Mononuclear cell (primary cell): ENCODE data around the gene EZH2. TPM values are rescaled to one million over a fixed set of nuclear protein-coding genes. Genes with fewer than 3 reads are reported as not detected.

Source experiments
- H3K27me3 ChIP-seq: 2 replicates; pipeline ENCODE4 v1.6.0; 2011; ENCODE audit warnings: low read length, control low read depth; ENCODE audit not compliant: insufficient read depth
- H3K4me1 ChIP-seq: 2 replicates; pipeline ENCODE4 v1.5.1; 2011; ENCODE audit warnings: mild to moderate bottlenecking, low read length, control low read depth; ENCODE audit not compliant: insufficient read depth
- H3K4me3 ChIP-seq: 2 replicates; pipeline ENCODE4 v1.5.1; 2011; ENCODE audit warnings: mild to moderate bottlenecking, low read length, moderate library complexity
- H3K9me3 ChIP-seq: 2 replicates; pipeline ENCODE4 v1.5.1; 2011; ENCODE audit warnings: low read depth, mild to moderate bottlenecking, control low read depth, low read length
- total RNA-seq: library from RNA; depleted of rRNA; stranded (reverse); fragments of >200 nt; gene quantifications from one replicate; pipeline ENCODE4 v1.2.3, GENCODE V29; 2012

The EZH2 gene
- total RNA-seq, 1 donor, result 20.4 TPM

DNA sequence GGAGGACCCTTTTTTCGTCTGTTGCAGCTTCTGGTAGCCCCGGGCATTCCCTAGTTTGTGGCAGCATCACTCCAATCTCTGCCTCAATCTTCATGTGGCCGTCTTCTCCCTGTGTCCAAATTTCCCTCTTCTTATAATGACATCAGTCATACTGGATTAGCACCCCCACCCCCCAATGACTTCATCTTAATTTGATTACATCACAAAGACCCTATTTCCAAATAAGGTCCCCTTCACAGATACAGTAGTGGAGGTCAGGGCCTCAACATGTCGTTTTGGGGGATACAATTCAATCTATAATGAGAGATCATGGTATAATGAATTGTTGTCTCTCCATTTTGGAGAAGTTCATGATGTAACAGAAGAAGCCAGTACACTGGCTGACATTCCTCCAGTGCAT lies 28.1 kb upstream of the EZH2 start:
- Histone ChIP-seq H3K4me3 (no peak overlapping the region), H3K4me1 (peaks cover 23% of the 10 kb centered on the region), H3K27me3 (no peaks in the 10 kb centered on the region), H3K9me3 (no peaks in the 10 kb centered on the region)

DNA sequence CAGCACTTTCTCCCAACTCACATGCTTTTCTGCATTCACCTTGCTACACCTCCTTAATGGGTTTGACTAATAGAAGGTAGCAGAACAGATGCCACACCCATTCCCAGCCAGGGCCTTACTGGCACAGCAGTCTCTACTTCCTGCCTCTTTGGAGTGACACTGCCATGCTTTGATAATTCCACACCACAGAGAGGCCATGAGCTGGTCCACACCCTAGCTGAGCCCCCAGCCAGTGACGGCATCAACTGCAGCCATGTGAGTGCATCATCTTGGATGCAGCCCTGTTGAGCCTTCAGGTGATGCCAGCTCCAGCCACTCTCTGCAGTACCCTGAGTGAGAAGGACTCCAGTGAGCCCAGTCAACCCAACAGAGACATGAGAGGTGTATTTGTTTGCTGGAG lies 27.5 kb upstream of the EZH2 start:
- H3K9me3 ChIP-seq, result no peaks in the 10 kb centered on the region
- no peaks in the 10 kb centered on the region for H3K27me3 ChIP-seq
- peaks cover 23% of the 10 kb centered on the region for H3K4me1 ChIP-seq
- no peak overlapping the region for H3K4me3 ChIP-seq

DNA sequence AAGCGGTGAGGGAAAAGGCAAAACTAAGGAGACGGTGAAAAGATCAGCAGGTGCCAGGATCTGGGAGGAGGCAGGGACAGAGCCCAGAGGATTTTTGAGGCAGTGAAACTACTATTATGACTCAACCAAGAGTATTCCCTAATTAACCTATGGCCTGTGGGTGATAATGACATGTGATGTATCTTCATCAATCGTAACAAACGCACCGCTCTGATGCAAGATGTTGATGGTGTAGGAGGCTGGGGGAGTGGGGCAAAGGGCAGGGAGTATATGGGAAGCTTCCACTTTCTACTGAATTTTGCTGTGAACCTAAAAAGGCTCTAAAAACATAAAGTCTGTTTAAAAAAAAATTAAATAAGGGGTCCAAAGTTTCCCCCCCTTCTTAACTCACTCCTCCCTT lies 25.5 kb upstream of the EZH2 start:
- H3K4me3 ChIP-seq, result no peak overlapping the region
- no peaks in the 10 kb centered on the region for H3K9me3 ChIP-seq
- no peaks in the 10 kb centered on the region for H3K27me3 ChIP-seq
- H3K4me1 ChIP-seq, result peaks cover 19% of the 10 kb centered on the region

DNA sequence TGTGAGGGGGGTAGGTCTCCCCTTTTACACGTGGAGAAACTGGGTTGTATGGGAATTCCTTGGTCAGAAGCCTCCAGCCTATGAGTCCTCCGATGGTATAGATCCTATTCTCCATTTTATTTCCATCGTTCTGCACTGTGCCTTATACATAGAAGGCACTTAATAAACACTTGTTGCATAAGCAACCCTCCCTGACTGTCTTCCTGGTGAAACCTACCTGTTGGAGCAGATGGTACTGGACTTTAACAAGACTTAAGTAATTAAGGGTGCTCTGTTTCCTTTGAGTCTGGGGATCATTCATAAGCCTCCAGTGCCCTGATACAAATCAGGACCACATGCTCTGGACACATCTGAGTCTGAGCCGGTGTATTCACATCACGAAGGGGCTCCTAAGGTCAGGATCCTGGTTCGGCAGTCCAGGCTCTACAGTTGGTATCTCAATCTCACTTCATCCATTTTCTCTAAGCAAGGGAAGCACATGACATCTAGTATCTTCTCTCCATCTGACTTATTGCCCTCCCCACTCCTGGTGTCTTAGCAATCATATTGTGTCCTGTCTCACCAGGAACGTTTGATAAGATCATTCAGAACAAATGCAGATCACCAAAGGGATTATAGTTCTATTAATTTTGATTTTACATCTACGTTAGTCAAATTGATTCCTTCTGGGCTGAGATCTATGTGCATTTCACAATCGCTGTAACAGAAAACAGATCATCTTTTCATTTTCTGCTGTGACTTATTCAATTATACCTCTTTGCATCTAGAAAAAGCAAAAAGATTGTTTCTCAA lies 22.8 kb upstream of the EZH2 start:
- H3K27me3 ChIP-seq, result no peaks in the 10 kb centered on the region
- H3K4me1 ChIP-seq, result peaks cover 4% of the 10 kb centered on the region
- H3K9me3 ChIP-seq, result no peaks in the 10 kb centered on the region
- no peak overlapping the region for H3K4me3 ChIP-seq

DNA sequence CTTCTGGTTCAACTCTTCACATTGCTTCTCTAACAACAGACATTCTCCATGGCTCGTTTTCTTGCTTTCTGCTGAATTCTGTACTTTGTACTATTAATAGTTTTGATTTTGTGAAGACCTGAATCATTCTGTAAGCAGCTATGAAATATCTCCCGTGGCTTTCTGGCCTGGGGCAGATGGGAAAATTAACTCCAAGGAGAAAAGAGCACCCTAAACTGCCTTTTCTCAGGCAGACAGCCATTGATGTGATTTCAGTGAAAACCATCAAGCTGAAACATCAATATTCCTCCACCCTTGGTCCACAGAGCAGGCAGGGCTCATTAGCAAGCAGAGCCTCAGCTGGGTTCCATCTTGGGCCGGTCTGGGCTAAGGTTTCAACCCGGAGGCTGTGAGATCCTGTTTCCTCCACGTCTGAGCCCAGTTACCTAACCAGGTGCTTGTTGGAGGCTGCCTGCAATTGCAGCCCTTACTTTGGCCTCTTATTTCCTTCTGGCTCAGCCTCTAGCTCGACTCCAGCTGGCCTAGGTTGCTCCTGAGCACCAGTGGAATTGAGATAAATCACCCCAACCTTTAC lies 21.1 kb upstream of the EZH2 start:
- Histone ChIP-seq H3K9me3 (no peaks in the 10 kb centered on the region), H3K4me1 (no peaks in the 10 kb centered on the region), H3K27me3 (no peaks in the 10 kb centered on the region), H3K4me3 (no peak overlapping the region)

DNA sequence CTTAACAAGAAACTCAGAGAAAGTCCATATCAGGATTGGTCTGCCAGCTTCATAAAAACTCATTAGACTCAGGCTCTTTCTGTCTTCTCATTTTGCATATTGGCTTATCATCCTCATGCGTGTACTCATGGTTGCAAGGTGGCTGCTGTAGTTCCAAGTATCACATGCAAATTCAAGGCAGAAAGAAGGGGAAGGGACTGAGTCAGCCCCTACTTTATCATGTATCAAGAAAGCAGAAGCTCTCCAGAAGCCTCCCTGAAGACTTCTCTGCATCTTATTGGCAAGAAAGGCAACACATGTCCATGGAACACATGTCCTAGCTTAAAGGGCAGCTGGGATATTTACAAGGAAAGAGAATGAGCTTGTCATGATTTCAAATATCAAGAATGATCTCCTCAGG lies 19.4 kb upstream of the EZH2 start:
- no peaks in the 10 kb centered on the region for H3K4me1 ChIP-seq
- H3K27me3 ChIP-seq, result no peaks in the 10 kb centered on the region
- no peaks in the 10 kb centered on the region for H3K9me3 ChIP-seq
- H3K4me3 ChIP-seq, result no peak overlapping the region

DNA sequence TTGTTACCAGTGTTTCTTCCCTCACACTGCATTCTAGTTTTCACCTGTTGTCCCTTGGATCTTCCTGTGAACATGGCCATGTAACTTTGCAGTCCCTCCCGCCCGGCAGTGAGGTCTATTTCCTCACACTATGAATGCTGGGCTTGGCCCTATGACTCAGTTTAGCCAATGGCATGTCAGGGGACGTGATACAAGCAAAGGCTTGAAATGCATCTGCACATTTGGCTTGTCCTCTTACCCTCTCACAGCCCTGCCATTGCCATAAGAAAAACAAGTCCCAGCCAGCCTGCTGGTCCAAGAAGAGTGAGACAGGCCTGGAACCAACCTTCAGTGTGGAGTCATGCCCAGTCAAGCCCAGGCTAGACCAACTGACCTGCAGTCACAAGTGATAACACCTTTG lies 17.1 kb upstream of the EZH2 start:
- Histone ChIP-seq H3K9me3 (no peaks in the 10 kb centered on the region), H3K4me3 (no peak overlapping the region), H3K27me3 (no peaks in the 10 kb centered on the region), H3K4me1 (no peaks in the 10 kb centered on the region)

DNA sequence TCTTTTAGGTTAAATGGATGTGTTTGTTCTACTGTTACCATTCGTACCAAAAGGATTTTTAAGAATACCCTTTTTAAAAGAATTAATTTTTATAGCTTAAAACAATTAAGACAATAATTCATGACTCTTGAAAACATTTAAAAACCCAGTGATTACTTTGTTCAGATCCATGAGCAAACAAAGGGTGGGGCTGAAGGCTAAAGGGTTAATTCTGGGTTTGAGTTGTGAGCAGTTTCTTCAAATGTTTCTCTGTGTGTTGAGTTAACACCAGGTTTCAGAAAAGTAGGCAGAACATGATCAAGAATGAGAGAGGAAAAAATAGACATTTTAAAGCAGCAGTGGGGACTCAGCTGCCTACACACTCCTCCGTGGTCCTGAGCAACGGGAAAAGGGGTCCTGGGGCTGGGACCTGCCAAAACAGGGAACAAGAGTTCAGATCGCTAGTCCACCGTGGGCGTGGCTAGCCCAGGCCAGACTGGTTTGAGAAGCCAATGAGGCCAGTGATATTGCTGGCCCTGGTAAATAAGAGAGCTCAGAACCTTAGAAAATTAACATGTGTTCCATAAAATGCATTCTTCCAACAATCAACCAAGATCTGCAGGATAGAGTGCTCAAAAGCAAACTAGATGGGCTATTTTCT lies 14.9 kb upstream of the EZH2 start:
- Histone ChIP-seq H3K4me1 (no peaks in the 10 kb centered on the region), H3K27me3 (no peaks in the 10 kb centered on the region), H3K4me3 (no peak overlapping the region), H3K9me3 (no peaks in the 10 kb centered on the region)

DNA sequence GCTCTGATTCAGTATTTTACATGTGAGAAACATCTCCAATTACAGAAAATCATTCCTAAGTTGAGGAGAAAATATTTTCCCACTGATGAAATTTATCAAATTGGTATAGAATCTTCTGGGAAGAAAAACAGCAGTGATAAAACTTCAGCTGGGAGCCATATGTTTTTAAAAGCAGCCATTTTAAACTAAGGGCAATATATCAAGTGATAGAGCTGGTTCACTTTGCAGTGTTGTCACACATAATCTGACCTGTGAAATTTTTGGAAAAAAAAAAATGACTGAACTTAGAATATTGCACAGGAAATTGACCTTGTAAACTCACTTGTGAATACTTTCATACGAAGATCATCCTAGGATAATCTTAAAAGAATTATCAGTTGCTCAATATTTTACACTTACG lies 10.5 kb upstream of the EZH2 start:
- H3K9me3 ChIP-seq, result no peaks in the 10 kb centered on the region
- H3K4me3 ChIP-seq, result no peak overlapping the region
- no peaks in the 10 kb centered on the region for H3K4me1 ChIP-seq
- no peaks in the 10 kb centered on the region for H3K27me3 ChIP-seq

DNA sequence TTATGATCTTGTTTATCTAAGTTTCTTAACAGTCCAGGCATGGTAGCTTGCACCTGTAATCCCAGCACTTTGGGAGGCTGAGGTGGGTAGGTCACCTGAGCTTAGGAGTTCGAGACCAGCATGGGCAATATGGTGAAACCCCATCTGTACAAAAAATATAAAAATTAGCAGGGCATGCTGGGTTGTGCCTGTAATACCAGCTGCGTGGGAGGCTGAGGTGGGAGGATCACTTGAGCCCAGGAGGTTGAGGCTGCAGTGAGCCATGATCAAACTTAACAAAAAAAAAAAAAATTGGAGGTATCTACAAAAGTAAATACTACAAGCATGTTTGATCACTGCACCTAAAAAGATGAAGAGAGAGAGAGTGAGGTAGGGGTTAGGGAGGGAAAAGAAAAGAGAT lies 9.0 kb upstream of the EZH2 start:
- Histone ChIP-seq H3K4me1 (no peaks in the 10 kb centered on the region), H3K4me3 (no peak overlapping the region), H3K27me3 (no peaks in the 10 kb centered on the region), H3K9me3 (no peaks in the 10 kb centered on the region)

DNA sequence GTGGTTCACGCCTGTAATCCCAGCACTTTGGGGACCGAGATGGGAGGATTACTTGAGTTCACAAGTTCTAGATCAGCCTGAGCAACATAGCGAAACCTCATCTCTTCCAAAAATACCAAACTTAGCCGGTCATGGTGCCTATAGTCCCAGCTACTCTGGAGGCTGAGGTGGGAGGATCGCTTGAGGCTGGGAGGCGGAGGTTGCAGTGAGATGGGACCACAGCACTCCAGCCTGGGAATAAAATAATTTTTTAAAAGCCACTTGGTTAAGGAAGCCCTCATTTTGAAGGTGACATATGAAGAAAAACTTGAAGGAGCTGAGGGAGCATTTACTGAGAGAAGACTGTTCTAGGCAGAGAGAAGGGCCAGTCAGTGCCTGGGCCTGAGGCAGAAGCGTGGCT lies 4.2 kb upstream of the EZH2 start:
- H3K4me3 ChIP-seq, result no peak overlapping the region
- peaks cover 5% of the 10 kb centered on the region for H3K4me1 ChIP-seq
- no peaks in the 10 kb centered on the region for H3K27me3 ChIP-seq
- no peaks in the 10 kb centered on the region for H3K9me3 ChIP-seq

DNA sequence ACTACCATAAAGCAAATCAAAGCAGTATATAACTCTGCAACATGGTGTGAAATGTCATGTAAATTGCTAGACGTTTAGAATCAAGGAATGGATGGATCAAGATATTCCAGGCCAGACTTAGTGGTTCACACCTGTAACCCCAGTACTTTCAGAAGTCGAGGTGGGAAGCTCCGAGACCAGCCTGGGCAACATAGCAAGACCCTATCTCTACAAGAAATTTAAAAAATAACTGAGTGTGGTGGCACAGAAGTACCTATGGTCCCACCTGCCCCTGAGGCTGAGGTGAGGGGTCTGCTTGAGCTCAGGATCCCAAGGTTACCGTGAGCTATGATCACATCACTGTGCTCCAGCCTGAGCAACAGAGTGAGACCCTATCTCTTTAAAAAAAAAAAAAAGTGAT lies 2.8 kb upstream of the EZH2 start:
- Histone ChIP-seq H3K4me1 (peaks cover 9% of the 10 kb centered on the region), H3K4me3 (no peak overlapping the region), H3K27me3 (no peaks in the 10 kb centered on the region), H3K9me3 (no peaks in the 10 kb centered on the region)

DNA sequence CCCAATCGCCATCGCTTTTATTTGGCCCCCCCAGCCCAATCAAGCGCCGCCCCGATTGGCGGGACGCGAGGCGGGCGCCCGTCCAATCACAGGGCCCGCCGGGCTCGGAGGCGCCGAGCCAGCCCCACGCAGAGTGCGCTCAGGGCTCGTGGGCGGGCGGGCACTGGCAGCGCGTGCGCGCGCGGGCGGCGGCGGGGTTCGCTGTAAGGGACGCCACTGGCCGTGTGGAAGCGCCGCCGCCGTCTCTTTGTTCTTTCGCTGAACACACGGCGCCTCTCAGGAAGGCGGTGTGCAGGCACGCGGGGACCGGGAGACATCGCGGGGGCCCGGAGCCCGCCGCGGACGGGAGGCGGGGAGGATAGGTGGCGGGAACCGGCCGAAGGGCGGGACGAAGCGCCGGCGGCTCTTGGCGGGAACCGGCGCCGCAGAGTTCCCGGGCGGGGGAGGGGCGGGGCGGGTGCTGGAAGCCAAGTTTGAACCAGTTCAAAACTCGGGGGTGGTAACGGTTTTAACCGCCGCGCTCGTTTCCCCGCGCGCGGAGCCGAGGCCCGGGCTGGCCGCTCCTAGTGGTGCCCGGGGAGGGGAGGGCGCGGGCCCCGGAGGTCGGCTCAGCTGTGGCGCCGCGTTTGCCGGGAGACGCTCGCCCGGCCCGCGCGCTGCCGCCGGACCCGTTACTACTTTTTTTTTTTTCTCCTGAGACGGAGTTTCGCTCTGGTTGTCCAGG lies 370 bp upstream of the EZH2 start:
- H3K27me3 ChIP-seq, result no peaks in the 10 kb centered on the region
- peaks cover 9% of the 10 kb centered on the region for H3K4me1 ChIP-seq
- no peaks in the 10 kb centered on the region for H3K9me3 ChIP-seq
- H3K4me3 ChIP-seq, result peak overlapping the region; percentile 71

DNA sequence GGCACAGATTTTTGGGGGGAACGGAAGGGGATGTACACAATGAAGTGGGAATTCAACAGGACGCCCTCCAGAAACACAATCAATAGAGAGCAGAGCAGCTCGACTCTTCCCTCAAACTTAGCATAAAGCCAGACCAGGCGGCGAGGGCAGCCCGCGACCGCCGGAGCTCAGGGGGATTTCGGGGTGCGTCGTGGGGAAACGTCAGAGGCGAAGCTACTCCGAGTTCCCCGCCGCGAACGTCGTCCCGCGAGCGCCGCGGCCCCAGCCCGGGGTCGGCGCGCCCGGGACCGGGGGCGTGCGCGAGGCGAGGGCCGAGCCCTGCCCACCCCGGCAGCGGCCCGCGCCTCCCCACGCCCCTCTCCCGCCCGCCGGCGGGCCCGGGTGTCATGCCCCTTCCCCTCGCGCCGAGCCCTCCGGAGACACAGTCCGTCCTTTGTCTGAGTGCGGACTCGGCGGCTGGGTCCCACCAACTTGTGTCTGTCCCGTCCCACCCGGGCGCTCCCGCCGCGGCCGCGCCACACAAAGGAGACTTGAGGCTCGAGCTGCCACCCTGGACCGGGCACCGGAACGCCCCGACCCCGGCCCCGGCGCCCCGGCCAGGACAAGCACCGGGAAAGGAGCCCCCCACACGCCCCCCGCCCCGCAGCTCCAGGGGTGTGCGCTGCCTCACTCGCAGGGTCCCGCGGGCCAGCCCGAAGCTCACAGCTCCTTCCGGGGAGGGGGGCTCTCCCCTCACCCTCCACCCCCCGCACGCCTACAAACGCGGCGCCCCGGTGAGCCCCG lies 634 bp downstream of the EZH2 start:
- H3K9me3 ChIP-seq, result no peaks in the 10 kb centered on the region
- H3K4me3 ChIP-seq, result peak overlapping the region; percentile 71
- no peaks in the 10 kb centered on the region for H3K27me3 ChIP-seq
- H3K4me1 ChIP-seq, result peaks cover 9% of the 10 kb centered on the region

DNA sequence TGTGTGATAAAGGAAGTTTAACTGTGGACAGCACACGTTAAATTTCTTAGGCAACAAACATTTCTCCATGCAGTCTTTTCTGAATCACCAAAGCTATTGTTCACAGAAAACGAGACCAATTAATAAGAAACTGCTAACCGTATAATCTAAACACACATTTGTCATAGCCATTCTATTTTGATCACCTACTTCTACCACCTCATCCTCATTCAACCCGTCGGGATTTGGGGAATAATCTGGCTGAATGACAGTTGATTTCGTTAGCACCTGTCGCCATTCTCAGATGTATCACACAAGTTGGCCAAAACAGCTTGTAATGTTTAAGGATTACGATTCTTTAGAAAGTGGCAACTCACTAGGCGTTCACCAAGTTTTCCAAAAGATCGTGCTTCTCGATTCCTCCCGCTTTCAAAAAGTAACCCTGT lies 1.2 kb downstream of the EZH2 start:
- Histone ChIP-seq H3K4me1 (peaks cover 9% of the 10 kb centered on the region), H3K27me3 (no peaks in the 10 kb centered on the region), H3K4me3 (peak overlapping the region; percentile 71), H3K9me3 (no peaks in the 10 kb centered on the region)
